K562 (cell line): ENCODE data around the gene MARS1. TPM values are rescaled to one million over a fixed set of nuclear protein-coding genes. Genes with fewer than 3 reads are reported as not detected.

Experiments
- ATAC-seq: fragments of 200-7000 bp; cut with Tn5 transposase; 3 replicates; pipeline ENCODE4 v1.9.1; 2020; ENCODE audit warnings: moderate library complexity
- BruUV-seq: library from RNA; stranded (reverse); fragments of 400-500 nt; replicated peaks from 2 replicates; lab custom pipeline; 2021; lab: Mats Ljungman, UMichigan
- CTCF ChIA-PET: fragments of 300-600 bp; formaldehyde crosslinking; extraction: SDS; loops from one replicate; lab custom pipeline; 2021; ENCODE audit warnings: low intra/inter-chr PET ratio; lab: Yijun Ruan, JAX
- POLR2A ChIA-PET: fragments of 300-600, 350-650 bp; sonication (Branson Sonifier 250); formaldehyde crosslinking; extraction: SDS; loops from one replicate; lab custom pipeline; 2021; ENCODE audit warnings: antibody characterized with exemption, inconsistent platforms; lab: Yijun Ruan, JAX
- DNase-seq, 4 experiments: peaks; one replicate each; pipeline versions ENCODE4 v3.0.0 to v3.0.0-alpha.2; 2011 to 2018; ENCODE audit warnings: low spot score in 3 of 4, mixed read lengths in 3 of 4; ENCODE audit errors: extremely low read depth in 1 of 4
- FAIRE-seq: peaks from 2 replicates; lab custom pipeline; 2011; peaks lifted over from hg19 to GRCh38; lab: Jason Lieb, UNC
- H2AFZ ChIP-seq: 2 replicates; pipeline ENCODE4 v1.6.0; 2011; ENCODE audit warnings: low read depth, low read length, control low read depth, inconsistent platforms
- H3K27ac ChIP-seq: fragments of 200-600 bp; 3 replicates; pipeline ENCODE4 v1.8.0; 2011; ENCODE audit warnings: low read depth, mild to moderate bottlenecking, control low read depth, inconsistent platforms, low read length, moderate library complexity, mixed read lengths; ENCODE audit errors: extremely low read depth
- H3K27me3 ChIP-seq, 2 experiments: fragments of 300-600 bp in 1 of 2; 2 replicates in 1 of 2; 3 replicates in 1 of 2; pipeline versions ENCODE4 v1.6.0 to v1.8.0; 2011; ENCODE audit warnings: inconsistent platforms in 2 of 2, low read length in 2 of 2, mild to moderate bottlenecking in 1 of 2, mixed read lengths in 1 of 2, moderate library complexity in 1 of 2; ENCODE audit not compliant: control insufficient read depth in 2 of 2, insufficient read depth in 2 of 2
- H3K36me3 ChIP-seq: fragments of 300-600 bp; 3 replicates; pipeline ENCODE4 v1.8.0; 2011; ENCODE audit warnings: mild to moderate bottlenecking, low read length, inconsistent platforms; ENCODE audit not compliant: control insufficient read depth, insufficient read depth
- H3K4me1 ChIP-seq, 2 experiments: fragments of 200-600 bp in 1 of 2; replicated peaks in 1 of 2; 2 replicates in 1 of 2; 3 replicates in 1 of 2; pipeline versions ENCODE4 v1.5.1 to v1.8.0; 2011; ENCODE audit warnings: inconsistent platforms in 2 of 2, low read length in 2 of 2, mild to moderate bottlenecking in 1 of 2, mixed read lengths in 1 of 2, moderate library complexity in 1 of 2; ENCODE audit not compliant: control insufficient read depth in 2 of 2, insufficient read depth in 2 of 2
- H3K4me2 ChIP-seq: 2 replicates; pipeline ENCODE4 v1.6.1; 2011; ENCODE audit warnings: low read length, control low read depth, inconsistent platforms, mixed read lengths; ENCODE audit not compliant: insufficient read depth
- H3K4me3 ChIP-seq: fragments of 200-600 bp; sonication (generic), shearing (Covaris generic); 2 replicates; pipeline ENCODE4 v1.5.1; 2016; ENCODE audit warnings: control low read depth, inconsistent platforms
- H3K79me2 ChIP-seq: fragments of 200-600 bp; 3 replicates; pipeline ENCODE4 v1.8.0; 2011; ENCODE audit warnings: low read length, inconsistent platforms; ENCODE audit not compliant: control insufficient read depth, insufficient read depth
- H3K9ac ChIP-seq, 2 experiments: 2 replicates each; pipeline versions ENCODE4 v1.6.0 to v1.6.1; 2011; ENCODE audit warnings: low read depth in 2 of 2, low read length in 2 of 2, control low read depth in 1 of 2, inconsistent platforms in 1 of 2, mild to moderate bottlenecking in 1 of 2, mixed read lengths in 1 of 2; ENCODE audit not compliant: insufficient read depth in 1 of 2
- H3K9me1 ChIP-seq: one replicate; pipeline ENCODE4 v1.6.0; 2011; ENCODE audit warnings: inconsistent platforms, mild to moderate bottlenecking, low read length, moderate library complexity; ENCODE audit not compliant: control insufficient read depth, insufficient read depth
- H3K9me3 ChIP-seq: replicated peaks from 2 replicates; pipeline ENCODE4 v1.5.1; 2011; ENCODE audit warnings: low read depth, low read length, inconsistent platforms; ENCODE audit not compliant: control insufficient read depth, insufficient read depth
- H4K20me1 ChIP-seq: replicated peaks from 2 replicates; pipeline ENCODE4 v1.6.1; 2011; ENCODE audit warnings: low read length, inconsistent platforms, mixed read lengths; ENCODE audit not compliant: control insufficient read depth, insufficient read depth
- ARID4B ChIP-seq: sonication (generic); formaldehyde crosslinking; IDR thresholded peaks from 2 replicates; pipeline ENCODE4 v1.8.0; 2022; ENCODE audit warnings: mild to moderate bottlenecking, missing genetic modification reagents
- POLR2A ChIP-seq: fragments of 450-650 bp; conservative IDR thresholded peaks from 2 replicates; pipeline ENCODE4 v1.6.1; 2016
- POLR2G ChIP-seq: fragments of 200-400 bp; formaldehyde crosslinking; IDR thresholded peaks from 2 replicates; pipeline ENCODE4 v1.6.1; 2017; ENCODE audit warnings: low read depth, mild to moderate bottlenecking, antibody characterized with exemption, low read length, moderate library complexity
- RFX1 ChIP-seq: fragments of 450-650 bp; IDR thresholded peaks from 2 replicates; pipeline ENCODE4 v1.6.1; 2016; ENCODE audit warnings: mild to moderate bottlenecking, moderate library complexity
- ZNF324 ChIP-seq: fragments of 250-450 bp; sonication (Bioruptor Pico); IDR thresholded peaks from 2 replicates; pipeline ENCODE4 v1.4.0; 2020; ENCODE audit warnings: mild to moderate bottlenecking
- ZNF780A ChIP-seq: fragments of 250-450 bp; sonication (Bioruptor Pico); IDR thresholded peaks from 2 replicates; pipeline ENCODE4 v1.5.0; 2021; ENCODE audit warnings: mild to moderate bottlenecking
- WGBS: fragments of 100-300 bp; shearing (Covaris generic); methylation state at CpG from one replicate; pipeline ENCODE4 v1.1.6; 2016; ENCODE audit warnings: low coverage, mixed read lengths; ENCODE audit not compliant: insufficient coverage; ENCODE audit errors: missing lambda C conversion rate; 5-methylcytosine and 5-hydroxymethylcytosine counted together
- in situ Hi-C: fragments of 300-500 bp; cut with MboI; formaldehyde crosslinking; loops from 4 replicates; pipeline ENCODE4 v1.15.0; 2018; ENCODE audit warnings: inconsistent platforms, mixed read lengths
- intact Hi-C: fragments of 100-400 bp; cut with micrococcal nuclease; formaldehyde crosslinking; loops from 2 replicates; pipeline ENCODE4 v1.14.2; 2022
- polyA plus RNA-seq, 8 experiments: library from polyadenylated mRNA; depleted of rRNA in 4 of 8; stranded (reverse) in 5 of 8; unstranded in 3 of 8; fragments of >200 nt; fragmentation: Nextera tagmentation in 2 of 8; fragmentation: Illumina TruSeq in 1 of 8; extraction: Ambion mirVana in 2 of 8; extraction: Trizol in 1 of 8; gene quantifications; 2 replicates each; pipeline versions ENCODE4 v1.2.1 to v1.2.3, GENCODE V29; 2011 to 2014; ENCODE audit warnings: inconsistent platforms in 1 of 8, missing spikeins in 1 of 8
- total RNA-seq, 7 experiments: library from RNA; depleted of rRNA in 6 of 7; stranded (reverse); fragments of >200 nt in 6 of 7; fragmentation: Illumina TruSeq in 2 of 7; extraction: Trizol in 2 of 7; gene quantifications; 2 replicates each; pipeline versions ENCODE4 v1.2.1 to v1.2.3, GENCODE V29; 2011 to 2021; ENCODE audit warnings: low replicate concordance in 1 of 7

MARS1 gene
- total and polyA plus RNA-seq, 9 of the 15 experiments (the other 6 are each of a cell fraction or from before 2014, with no cell fraction given), result 117 to 382 (median 220) TPM

GRCh38 chr12:57526477-57527126, 38.7 kb downstream of the MARS1 start:
- POLR2A ChIA-PET, result interaction anchor here (0.6 to 10.8 kb wide), 4 partner anchors 12 to 29 kb away, joined by 3 to 225 read pairs (median 5); partner anchors contain the start of gene DCTN2
- H4K20me1 ChIP-seq, result no peaks in the 10 kb centered on the region
- no peaks in the 10 kb centered on the region for H3K9me1 ChIP-seq
- no peaks in the 10 kb centered on the region for H3K27me3 ChIP-seq
- WGBS, result 95% methylated on average over 4 of the region's 4 CpGs
- H2AFZ ChIP-seq, result no peak overlapping the region
- H3K4me3 ChIP-seq, result no peak overlapping the region
- 0 out of 2 replicates have a peak, but pooled peaks have one; percentile 26 for TF ChIP-seq POLR2A
- no peak for TF ChIP-seq ZNF780A (CRISPR knock-in tag)
- TF ChIP-seq POLR2G, result peak; percentile 40; the same call in 1 of the 2 replicates
- H3K4me2 ChIP-seq, result no peak overlapping the region
- BruUV-seq, result no TSS peak
- no peak overlapping the region for H3K27ac ChIP-seq
- H3K4me1 ChIP-seq, result peaks cover 24 to 37% of the 10 kb centered on the region in 2 experiments
- H3K79me2 ChIP-seq, result peaks cover 26% of the 10 kb centered on the region
- ATAC-seq, result no peak
- CTCF ChIA-PET, result no interaction called here
- peaks cover 73% of the 10 kb centered on the region; the same call in 2 of the 3 replicates for H3K36me3 ChIP-seq
- no peak for DNase-seq
- FAIRE-seq, result no peak
- in situ Hi-C loops (no loop called here), intact Hi-C loops (no loop called here)
- peak overlapping the region in 1 of 2 experiments; percentile 59; a peak in 2 of 4 replicates for H3K9ac ChIP-seq
- no peaks in the 10 kb centered on the region for H3K9me3 ChIP-seq

GRCh38 chr12:57527184-57527583, 39.3 kb downstream of the MARS1 start:
- H3K4me2 ChIP-seq, result no peak overlapping the region
- no peak for ATAC-seq
- H4K20me1 ChIP-seq, result no peaks in the 10 kb centered on the region
- peaks cover 79% of the 10 kb centered on the region; the same call in 2 of the 3 replicates for H3K36me3 ChIP-seq
- no peak overlapping the region for H2AFZ ChIP-seq
- TF ChIP-seq ZNF324 (CRISPR knock-in tag), result no peak
- 0 out of 2 replicates have a peak, but pooled peaks have one; percentile 26 for TF ChIP-seq ARID4B
- peak; percentile 46; the same call in 1 of the 2 replicates for TF ChIP-seq RFX1
- peaks cover 18 to 33% of the 10 kb centered on the region in 2 experiments for H3K4me1 ChIP-seq
- no peaks in the 10 kb centered on the region for H3K27me3 ChIP-seq
- H3K9ac ChIP-seq, result peak overlapping the region in 1 of 2 experiments; percentile 53; a peak in 1 of 4 replicates
- H3K79me2 ChIP-seq, result peaks cover 26% of the 10 kb centered on the region
- intact Hi-C loops (no loop called here), in situ Hi-C loops (no loop called here)
- no peak overlapping the region for H3K27ac ChIP-seq
- DNase-seq, result no peak
- ChIA-PET POLR2A (interaction anchor here (0.6 to 10.8 kb wide), 5 partner anchors 12 to 29 kb away, joined by 3 to 225 read pairs (median 4); partner anchors contain the start of gene DCTN2), CTCF (no interaction called here)
- no peaks in the 10 kb centered on the region for H3K9me3 ChIP-seq
- no peak overlapping the region for H3K4me3 ChIP-seq
- 93% methylated on average over 5 of the region's 5 CpGs for WGBS
- no peak for FAIRE-seq
- BruUV-seq, result no TSS peak
- no peaks in the 10 kb centered on the region for H3K9me1 ChIP-seq
